Activated naive CD4-positive, alpha-beta T cell treated with Interleukin-2 at 50 U/mL for 16 hours (primary cell): Measurements from ENCODE around the gene PTCD2.
A peak's percentile ranks its signal among the peaks of the same experiment; 100 is the strongest.

Experiments used
- DNase-seq: peaks from one replicate; pipeline ENCODE4 v3.0.0-alpha.2; 2020

PTCD2 gene

GRCh38 chr5:72298711-72299110 is 21.5 kb upstream of the PTCD2 start:
- no peak for DNase-seq

- DNase-seq, result no peak
These were observed 19.4 kb upstream of the PTCD2 start for GRCh38 chr5:72300590-72301339.

- no peak for DNase-seq
These were observed 18.6 kb upstream of the PTCD2 start for GRCh38 chr5:72301557-72301956.

- no peak for DNase-seq
These were observed 18.0 kb upstream of the PTCD2 start for GRCh38 chr5:72302171-72302570.

GRCh38 chr5:72305194-72306142 is 14.7 kb upstream of the PTCD2 start:
- DNase-seq, result no peak

- DNase-seq, result no peak
These were observed 12.6 kb upstream of the PTCD2 start for GRCh38 chr5:72307573-72307967.

GRCh38 chr5:72307968-72308852 is 12.0 kb upstream of the PTCD2 start:
- peak; percentile 96 for DNase-seq

- no peak for DNase-seq
These were observed 11.4 kb upstream of the PTCD2 start for GRCh38 chr5:72308853-72309191.

- no peak for DNase-seq
These were observed 7.0 kb upstream of the PTCD2 start for GRCh38 chr5:72313141-72313540.

- no peak for DNase-seq
These were observed 5.5 kb upstream of the PTCD2 start for GRCh38 chr5:72314571-72315172.

GRCh38 chr5:72319435-72319975 is 668 bp upstream of the PTCD2 start:
- peak; percentile 38 for DNase-seq

- DNase-seq, result no peak
These were observed 4.1 kb downstream of the PTCD2 start for GRCh38 chr5:72324189-72324825.

GRCh38 chr5:72325566-72326305 is 5.6 kb downstream of the PTCD2 start:
- DNase-seq, result no peak

- DNase-seq, result no peak
These were observed 6.1 kb downstream of the PTCD2 start for GRCh38 chr5:72326306-72326649.

GRCh38 chr5:72328172-72328571 is 8.0 kb downstream of the PTCD2 start:
- DNase-seq, result no peak

GRCh38 chr5:72330712-72331111 is 10.5 kb downstream of the PTCD2 start:
- DNase-seq, result no peak

- DNase-seq, result no peak
These were observed 17.0 kb downstream of the PTCD2 start for GRCh38 chr5:72337159-72337558.

- DNase-seq, result no peak
These were observed 18.6 kb downstream of the PTCD2 start for GRCh38 chr5:72338689-72339209.

GRCh38 chr5:72346398-72346797 is 26.2 kb downstream of the PTCD2 start:
- no peak for DNase-seq

- no peak for DNase-seq
These were observed 27.7 kb downstream of the PTCD2 start for GRCh38 chr5:72347801-72348308.

- DNase-seq, result no peak
These were observed 31.2 kb downstream of the PTCD2 start for GRCh38 chr5:72351376-72351775.
